Uterus (tissue), 2 donors: ENCODE measurements around the gene SLIT3.

Experiments used
- POLR2A ChIP-seq, 2 donors: fragments of 450-650 bp; IDR thresholded peaks; one replicate each; pipeline ENCODE4 v1.6.1; 2016; ENCODE audit warnings: antibody characterized with exemption in 2 of 2, mild to moderate bottlenecking in 1 of 2, moderate library complexity in 1 of 2
- TF ChIP-seq, protein P1 (sequence below), 4 experiments: fragments of 200-600 bp in 2 of 4; fragments of 450-650 bp in 2 of 4; sonication (generic) in 2 of 4; IDR thresholded peaks; one replicate each; pipeline ENCODE4 v1.5.1; 2016 to 2019; ENCODE audit warnings: antibody characterized with exemption in 4 of 4, mild to moderate bottlenecking in 2 of 4, moderate library complexity in 1 of 4

DNA sequence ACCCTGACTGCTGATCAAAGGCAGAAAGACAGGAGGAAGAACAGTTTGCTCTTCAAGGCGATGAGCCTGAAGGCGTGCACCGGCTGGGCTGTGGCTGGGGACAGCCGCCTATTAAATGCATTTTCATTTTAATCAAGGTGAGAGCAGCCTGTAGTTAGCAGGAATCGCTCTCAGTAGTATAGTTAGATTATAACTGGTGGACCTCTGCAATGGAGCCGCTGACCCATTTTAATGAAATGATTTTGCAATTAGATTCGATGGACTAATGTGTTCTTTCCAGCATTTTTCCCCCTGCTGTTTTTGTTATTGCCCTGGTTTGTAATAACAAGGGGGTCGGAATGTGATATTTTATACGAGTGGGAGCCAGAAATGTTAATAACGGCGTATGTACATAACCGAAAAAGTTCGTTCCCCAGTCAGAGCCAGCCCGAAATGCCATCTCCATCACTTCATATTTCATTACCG, 535.8 kb downstream of the SLIT3 start:
- no peak for TF ChIP-seq POLR2A (IDR thresholded peaks at IDR 0.05)
- TF ChIP-seq, protein P1, sequence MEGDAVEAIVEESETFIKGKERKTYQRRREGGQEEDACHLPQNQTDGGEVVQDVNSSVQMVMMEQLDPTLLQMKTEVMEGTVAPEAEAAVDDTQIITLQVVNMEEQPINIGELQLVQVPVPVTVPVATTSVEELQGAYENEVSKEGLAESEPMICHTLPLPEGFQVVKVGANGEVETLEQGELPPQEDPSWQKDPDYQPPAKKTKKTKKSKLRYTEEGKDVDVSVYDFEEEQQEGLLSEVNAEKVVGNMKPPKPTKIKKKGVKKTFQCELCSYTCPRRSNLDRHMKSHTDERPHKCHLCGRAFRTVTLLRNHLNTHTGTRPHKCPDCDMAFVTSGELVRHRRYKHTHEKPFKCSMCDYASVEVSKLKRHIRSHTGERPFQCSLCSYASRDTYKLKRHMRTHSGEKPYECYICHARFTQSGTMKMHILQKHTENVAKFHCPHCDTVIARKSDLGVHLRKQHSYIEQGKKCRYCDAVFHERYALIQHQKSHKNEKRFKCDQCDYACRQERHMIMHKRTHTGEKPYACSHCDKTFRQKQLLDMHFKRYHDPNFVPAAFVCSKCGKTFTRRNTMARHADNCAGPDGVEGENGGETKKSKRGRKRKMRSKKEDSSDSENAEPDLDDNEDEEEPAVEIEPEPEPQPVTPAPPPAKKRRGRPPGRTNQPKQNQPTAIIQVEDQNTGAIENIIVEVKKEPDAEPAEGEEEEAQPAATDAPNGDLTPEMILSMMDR (IDR thresholded peaks at IDR 0.05): no peak
